Embryonic facial prominence (tissue), 1 donor: ENCODE measurements around the gene ANO7.

ENCODE experiments used
- DNase-seq: peaks from one replicate; pipeline ENCODE4 v3.0.0-alpha.2; 2016; ENCODE audit errors: extremely low spot score

Gene ANO7

GRCh38 chr2:241228860-241229516 lies 40.5 kb downstream of the ANO7 start:
- no peak for DNase-seq

DNA sequence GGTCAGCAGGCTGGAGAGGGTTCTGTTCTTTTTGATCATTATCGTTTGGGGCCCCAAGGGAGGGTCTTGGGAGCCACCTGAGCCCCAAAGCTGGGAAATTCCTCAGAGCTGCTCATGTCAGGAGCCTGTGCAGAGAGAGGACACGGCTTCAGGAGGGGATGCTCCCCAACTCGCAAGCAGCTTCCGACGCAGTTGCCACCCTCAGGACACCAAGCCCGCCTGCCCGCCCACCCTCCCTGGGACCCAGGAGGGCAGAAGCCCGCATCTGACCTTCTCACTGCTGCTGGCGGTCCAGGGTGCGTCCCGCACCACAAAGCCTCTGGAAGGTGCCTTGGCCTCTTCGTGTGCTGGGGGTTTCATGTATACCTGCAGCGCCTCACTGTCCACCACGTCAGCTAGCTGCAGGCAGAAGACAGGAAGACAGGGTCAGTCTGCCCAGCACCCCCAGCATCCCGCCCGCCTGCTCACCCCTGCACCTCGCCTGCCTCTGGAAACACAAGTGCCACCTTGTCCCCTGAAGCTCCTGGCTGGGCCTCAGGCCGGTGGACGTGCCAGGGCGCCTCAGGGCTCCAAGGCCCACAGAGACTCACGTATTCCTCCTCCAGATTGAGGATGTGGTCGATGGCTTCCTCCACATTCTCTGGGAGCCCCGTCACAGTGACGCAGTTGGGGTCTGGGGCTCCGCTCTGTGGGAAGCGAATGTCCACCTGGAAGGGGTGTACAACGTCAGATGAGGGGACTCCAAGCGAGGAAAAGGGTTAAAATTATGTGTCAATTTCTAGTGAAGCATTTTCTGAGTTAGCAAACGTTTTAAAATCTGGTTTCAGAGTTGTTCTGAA lies 41.3 kb downstream of the ANO7 start:
- DNase-seq, result no peak

- DNase-seq, result no peak
Observed at GRCh38 chr2:241230435-241230834, 42.0 kb downstream of the ANO7 start.

DNA sequence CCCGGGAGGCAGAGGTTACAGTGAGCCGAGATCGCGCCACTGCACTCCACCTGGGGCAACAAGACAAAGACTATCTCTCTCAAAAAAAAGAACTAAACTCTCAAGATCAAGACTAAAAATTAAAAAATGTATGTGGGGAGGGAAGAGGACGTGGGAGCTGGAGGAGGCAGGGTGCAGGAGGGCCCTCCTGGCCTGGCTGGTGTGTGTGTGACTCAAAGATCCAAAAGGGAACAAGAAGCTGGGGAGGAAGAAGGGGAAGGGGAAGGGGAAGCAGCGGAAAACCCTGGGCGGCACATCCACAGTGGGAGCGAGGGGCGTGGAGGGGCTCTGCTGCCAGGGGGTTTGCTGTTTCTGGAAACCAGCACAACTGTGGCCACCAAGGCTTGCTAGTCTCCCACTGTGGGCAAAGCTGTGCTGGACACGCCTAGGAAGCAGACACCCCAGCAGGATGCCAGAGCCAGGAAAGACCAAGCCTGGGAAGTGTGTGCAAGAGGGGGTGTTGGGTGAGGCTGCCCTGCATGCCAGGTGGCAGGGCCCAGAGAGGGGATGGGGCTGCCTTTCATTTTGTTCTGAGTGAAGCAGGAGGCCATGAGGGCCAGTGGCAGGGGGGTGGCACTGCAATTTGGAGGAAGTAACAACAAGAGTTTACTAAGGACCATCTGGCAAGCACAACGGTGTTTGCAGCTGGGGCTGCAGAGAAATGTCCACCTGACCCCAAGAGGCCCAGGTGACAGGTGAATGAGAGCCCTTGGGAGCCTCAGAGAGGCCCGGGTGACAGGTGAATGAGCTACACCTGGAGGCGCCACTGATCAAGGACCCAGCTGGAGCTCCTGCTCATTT lies 44.5 kb downstream of the ANO7 start:
- DNase-seq, result no peak

GRCh38 chr2:241234066-241234790 lies 45.8 kb downstream of the ANO7 start:
- no peak for DNase-seq

DNA sequence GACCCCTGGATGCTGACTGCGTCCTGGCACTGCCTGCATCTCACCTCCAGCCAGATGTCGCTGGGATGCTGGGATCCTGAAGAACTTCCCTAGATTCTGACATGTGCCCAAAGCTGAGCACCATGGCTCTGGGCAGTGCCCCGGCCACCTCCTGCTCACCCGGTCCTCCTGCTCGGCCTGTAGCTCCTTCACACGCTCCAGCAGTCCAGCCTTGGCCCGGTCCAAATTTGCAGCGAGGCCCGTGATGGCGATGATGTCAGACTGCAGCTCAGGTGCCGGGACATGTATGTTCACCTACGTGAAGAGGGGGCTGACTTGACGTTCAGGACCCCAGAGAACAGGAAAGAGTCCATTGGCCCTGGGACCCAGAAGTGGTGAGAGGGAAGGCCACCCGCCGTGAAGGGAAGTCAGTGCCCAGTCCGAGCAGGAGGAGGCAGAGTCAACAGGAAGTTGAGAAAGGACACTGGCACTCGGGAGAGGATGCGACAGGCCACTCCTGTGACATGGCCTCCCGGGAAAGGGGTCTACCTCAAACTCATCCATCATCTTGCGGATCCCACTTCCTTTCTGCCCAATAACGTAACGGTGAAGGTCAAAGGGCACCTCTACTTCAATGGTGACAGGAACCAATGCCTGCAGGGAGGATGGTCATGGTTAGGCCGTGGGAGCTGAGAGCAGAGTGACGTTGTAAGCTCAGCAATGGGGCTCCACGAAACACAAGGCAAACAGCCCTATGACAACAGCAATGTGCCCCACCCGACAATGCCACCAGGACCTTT lies 46.7 kb downstream of the ANO7 start:
- no peak for DNase-seq

DNA sequence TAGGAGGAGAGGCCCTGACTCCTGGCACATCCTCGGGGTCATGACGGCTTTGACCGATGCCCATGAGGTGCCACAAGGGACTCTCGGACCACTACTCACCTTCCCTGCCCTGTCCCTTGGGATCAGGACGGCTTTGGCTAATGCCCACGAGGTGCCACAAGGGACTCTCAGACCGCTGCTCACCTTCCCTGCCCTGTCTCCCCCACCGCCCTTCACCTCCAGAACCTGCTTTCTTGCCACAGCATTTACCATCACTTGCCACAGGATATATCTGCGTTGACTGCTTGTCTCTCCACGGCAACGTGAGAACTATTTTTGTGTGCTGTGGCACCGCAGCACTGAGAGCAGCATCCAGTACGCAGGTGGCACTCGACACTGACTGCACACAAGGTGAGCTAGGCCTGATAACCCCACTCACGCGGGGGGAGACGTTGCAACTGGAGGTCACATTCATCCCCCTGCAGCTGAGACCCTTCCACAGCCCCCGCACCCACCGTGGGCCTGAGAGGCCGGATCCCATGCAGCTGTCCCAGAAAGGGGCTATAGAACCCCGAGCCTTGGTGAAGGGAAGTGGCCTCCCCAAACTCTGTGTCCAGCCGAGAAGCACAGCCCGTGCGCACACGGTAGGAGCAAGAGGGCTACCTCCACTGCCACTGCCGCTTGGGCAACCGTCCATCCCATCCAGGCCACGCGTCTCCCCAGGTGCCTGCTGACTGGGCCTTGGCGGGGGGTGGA lies 47.5 kb downstream of the ANO7 start:
- no peak for DNase-seq

DNA sequence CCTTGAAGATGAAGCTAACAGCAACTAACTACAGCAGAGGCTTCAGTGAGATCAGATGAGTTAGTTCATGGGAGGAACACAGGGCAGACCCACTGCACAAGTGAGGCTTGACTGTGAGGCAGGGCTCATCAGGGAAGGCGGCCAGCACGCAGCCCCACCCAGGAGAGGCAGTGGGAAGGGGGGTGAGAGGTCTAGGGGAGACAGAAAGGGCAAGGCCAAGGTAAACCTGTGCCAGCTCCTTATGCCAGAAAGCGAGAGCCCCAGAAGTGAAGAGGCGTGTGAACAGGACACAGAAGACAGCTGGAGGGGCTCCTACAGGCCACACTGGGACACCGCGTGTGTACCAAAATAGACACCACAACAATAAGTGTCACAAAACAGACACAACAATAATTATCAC lies 48.6 kb downstream of the ANO7 start:
- no peak for DNase-seq

DNA sequence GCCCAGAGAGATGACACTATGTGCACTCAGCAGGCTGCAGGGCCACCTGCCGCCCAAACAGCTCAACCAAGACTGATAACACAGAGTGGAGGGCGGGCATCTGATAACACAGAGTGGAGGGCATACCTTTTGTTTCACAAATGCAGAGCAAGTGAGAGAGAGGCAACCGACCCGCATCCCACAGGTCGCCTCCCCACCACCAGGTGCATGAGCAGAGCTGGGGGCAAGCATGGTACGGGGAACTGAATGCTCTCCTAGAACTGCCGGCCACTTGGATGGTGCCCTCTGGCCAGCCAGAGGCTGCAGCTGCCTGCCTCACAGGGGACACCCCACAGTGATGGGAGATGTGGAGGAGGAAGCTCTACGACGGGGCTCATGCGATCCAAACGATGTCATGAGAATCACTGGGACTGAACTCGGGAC lies 49.5 kb downstream of the ANO7 start:
- no peak for DNase-seq

GRCh38 chr2:241238693-241239198 lies 50.3 kb downstream of the ANO7 start:
- no peak for DNase-seq

DNA sequence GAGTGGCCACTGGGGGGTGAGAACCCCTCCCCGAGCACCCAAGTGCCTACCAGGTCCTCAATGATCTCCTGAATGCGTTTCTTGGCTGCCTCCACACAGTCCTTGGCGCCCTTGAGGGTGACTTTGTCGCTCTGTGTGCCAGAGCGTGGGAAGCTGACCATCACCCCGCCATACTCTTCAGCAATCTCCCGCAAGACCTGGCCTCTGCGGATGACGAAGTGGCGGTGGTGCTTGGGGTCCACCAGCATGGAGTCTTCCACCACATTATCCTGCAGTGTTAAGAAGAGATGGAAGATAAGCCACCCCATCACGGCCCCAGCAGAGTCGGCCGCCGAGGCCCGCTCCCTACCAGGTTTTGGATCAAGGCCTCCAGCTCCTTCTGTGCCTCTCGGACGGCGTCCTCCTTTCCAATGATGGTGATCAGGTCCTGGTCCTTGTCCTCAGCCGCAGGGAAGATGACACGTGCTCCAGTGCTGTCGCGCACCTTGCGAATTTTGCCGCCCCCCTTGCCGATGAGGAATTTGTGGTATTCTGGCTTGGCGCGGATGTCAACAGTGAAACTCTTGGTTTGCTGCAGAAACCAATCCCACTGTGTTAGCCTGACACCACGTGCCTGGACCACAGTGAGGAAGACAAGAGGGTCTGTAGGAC lies 51.2 kb downstream of the ANO7 start:
- no peak for DNase-seq

GRCh38 chr2:241240320-241241004 lies 52.0 kb downstream of the ANO7 start:
- DNase-seq, result no peak

DNA sequence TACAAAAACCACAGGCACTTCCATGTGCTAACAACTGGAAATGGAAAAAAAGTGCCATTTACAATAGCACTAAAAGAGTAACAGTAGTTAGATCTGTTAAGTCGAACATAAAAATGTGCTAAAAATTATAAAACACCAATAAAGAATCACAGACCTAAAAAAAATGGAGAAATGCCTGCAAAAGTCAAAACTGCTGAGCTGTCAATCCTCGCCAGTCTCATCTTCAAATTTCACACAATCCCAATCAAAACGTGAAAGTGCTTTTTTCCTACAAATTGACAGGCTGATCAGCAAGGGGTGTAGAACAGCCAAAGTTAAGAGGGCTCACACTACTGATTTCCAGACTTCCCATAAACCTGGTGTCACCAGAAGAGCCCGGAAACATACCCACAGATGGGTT lies 53.2 kb downstream of the ANO7 start:
- no peak for DNase-seq

GRCh38 chr2:241242306-241242705 lies 53.8 kb downstream of the ANO7 start:
- DNase-seq, result no peak

- DNase-seq, result no peak
Observed at GRCh38 chr2:241244368-241244767, 55.9 kb downstream of the ANO7 start.

GRCh38 chr2:241248289-241248688 lies 59.8 kb downstream of the ANO7 start:
- no peak for DNase-seq

- no peak for DNase-seq
Observed at GRCh38 chr2:241248897-241249296, 60.4 kb downstream of the ANO7 start.

DNA sequence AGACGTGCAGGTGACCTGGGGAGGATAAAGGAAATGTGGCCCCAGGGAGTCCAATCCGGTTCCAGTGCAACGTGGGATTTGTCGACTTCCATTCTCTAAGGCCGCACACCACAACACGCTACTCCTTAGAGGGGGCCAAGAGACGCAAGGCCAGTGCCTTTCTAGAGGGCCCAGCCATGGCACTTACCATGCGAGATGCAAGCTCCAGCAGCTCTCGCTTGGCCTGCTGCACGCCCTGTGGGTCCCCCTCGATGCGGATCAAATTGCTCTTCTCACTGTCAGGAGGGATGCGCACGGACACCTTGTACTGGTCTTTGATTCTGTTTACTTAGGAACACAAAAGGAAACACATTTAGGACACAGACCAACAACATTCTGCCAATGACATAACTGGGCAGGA lies 61.2 kb downstream of the ANO7 start:
- DNase-seq, result no peak
